Fibroblast of skin of back (primary cell): ENCODE results near the gene GLYR1. TPM values are rescaled to one million over a fixed set of nuclear protein-coding genes. Genes with fewer than 3 reads are reported as not detected.
"Not testable (repeated sequence)": the region's sequence is repeated elsewhere in the genome, so short reads cannot be mapped to it uniquely, and the experiment has no call there.

Experiments
- DNase-seq: peaks from one replicate; pipeline ENCODE4 v3.0.0-alpha.2; 2013
- polyA plus RNA-seq, 2 experiments: library from polyadenylated mRNA; unstranded; fragments of 120-200 nt; gene quantifications; one replicate each; pipeline ENCODE4 v1.2.1, GENCODE V29; 2013; ENCODE audit not compliant: insufficient read length in 2 of 2

Gene GLYR1
- 57.2 TPM for polyA plus RNA-seq (2013, experiment 1 of 2; ENCODE audit: insufficient read length)
- polyA plus RNA-seq (2013, experiment 2 of 2; ENCODE audit: insufficient read length): 49.1 TPM

GRCh38 chr16:4846901-4847773, at the start of gene GLYR1, which contains the start of gene UBN1:
GLYR1 (minus strand) TSS chr16:4847288; CDS start chr16:4847265, 23 bp downstream.
UBN1 (plus strand) TSS chr16:4847481; CDS start chr16:4852918, 5,437 bp downstream.
- peak; percentile 96 for DNase-seq

- DNase-seq: not testable (repeated sequence)
These were observed 49.7 kb upstream of the GLYR1 start for GRCh38 chr16:4896761-4897160.

- no peak for DNase-seq
These were observed 48.3 kb upstream of the GLYR1 start for GRCh38 chr16:4895366-4895765.

GRCh38 chr16:4894276-4895150, 47.4 kb upstream of the GLYR1 start:
- no peak for DNase-seq

GRCh38 chr16:4893103-4893862, 46.2 kb upstream of the GLYR1 start:
- DNase-seq: no peak

GRCh38 chr16:4892361-4893102, 45.4 kb upstream of the GLYR1 start:
- peak; percentile 44 for DNase-seq

GRCh38 chr16:4891886-4892216, 44.8 kb upstream of the GLYR1 start:
- DNase-seq: peak; percentile 15

GRCh38 chr16:4891097-4891885, 44.2 kb upstream of the GLYR1 start:
- DNase-seq: no peak

- DNase-seq: no peak
These were observed 43.6 kb upstream of the GLYR1 start for GRCh38 chr16:4890686-4891085.

- DNase-seq: no peak
These were observed 42.9 kb upstream of the GLYR1 start for GRCh38 chr16:4890026-4890425.

- DNase-seq: no peak
These were observed 41.5 kb upstream of the GLYR1 start for GRCh38 chr16:4888428-4889135.

- no peak for DNase-seq
These were observed 39.1 kb upstream of the GLYR1 start for GRCh38 chr16:4886151-4886550.

GRCh38 chr16:4884972-4885874, 38.1 kb upstream of the GLYR1 start:
- DNase-seq: no peak

GRCh38 chr16:4884209-4884608, 37.1 kb upstream of the GLYR1 start:
- DNase-seq: no peak

GRCh38 chr16:4883501-4883900, 36.4 kb upstream of the GLYR1 start:
- no peak for DNase-seq

GRCh38 chr16:4882633-4883285, 35.7 kb upstream of the GLYR1 start:
- DNase-seq: peak; percentile 11

- DNase-seq: peak; percentile 19
These were observed 35.0 kb upstream of the GLYR1 start for GRCh38 chr16:4882000-4882632.

GRCh38 chr16:4880006-4880580, 33.0 kb upstream of the GLYR1 start:
- no peak for DNase-seq
